Aorta (tissue), 5 donors: Measurements from ENCODE around the gene HS1BP3. TPM values are rescaled to one million over a fixed set of nuclear protein-coding genes. Genes with fewer than 3 reads are reported as not detected.

Experiments used
- ATAC-seq: fragments of 200-7000 bp; cut with Tn5 transposase; one replicate; pipeline ENCODE4 v1.9.1; 2022; ENCODE audit warnings: moderate library complexity; ENCODE audit not compliant: low FRiP score
- DNase-seq, 2 donors: peaks; one replicate each; pipeline ENCODE4 v3.0.0-alpha.2; 2020
- H3K27ac ChIP-seq, 2 donors: one replicate each; pipeline ENCODE4 v1.5.1; 2013; ENCODE audit warnings: low read length in 2 of 2, mild to moderate bottlenecking in 2 of 2, moderate library complexity in 2 of 2, control low read depth in 1 of 2, inconsistent platforms in 1 of 2, low read depth in 1 of 2
- H3K27me3 ChIP-seq, 2 donors: one replicate each; pipeline ENCODE4 v1.6.1; 2013; ENCODE audit warnings: control low read depth in 1 of 2, low read length in 1 of 2, mild to moderate bottlenecking in 1 of 2, moderate library complexity in 1 of 2; ENCODE audit not compliant: insufficient read depth in 2 of 2, control insufficient read depth in 1 of 2
- H3K36me3 ChIP-seq, 2 donors: one replicate each; pipeline ENCODE4 v1.6.1; 2013; ENCODE audit warnings: control low read depth in 1 of 2, low read length in 1 of 2, mild to moderate bottlenecking in 1 of 2; ENCODE audit not compliant: insufficient read depth in 2 of 2, control insufficient read depth in 1 of 2
- H3K4me1 ChIP-seq, 2 donors: one replicate each; pipeline ENCODE4 v1.6.1; 2013; ENCODE audit warnings: low read length in 2 of 2, control low read depth in 1 of 2, mild to moderate bottlenecking in 1 of 2, moderate library complexity in 1 of 2; ENCODE audit not compliant: insufficient read depth in 2 of 2, control insufficient read depth in 1 of 2
- H3K4me3 ChIP-seq, 2 donors: one replicate each; pipeline ENCODE4 v1.5.1; 2013; ENCODE audit warnings: low read length in 2 of 2, control low read depth in 1 of 2, mild to moderate bottlenecking in 1 of 2
- H3K9me3 ChIP-seq: one replicate; pipeline ENCODE4 v1.6.1; 2013; ENCODE audit warnings: mild to moderate bottlenecking, low read length; ENCODE audit not compliant: control insufficient read depth
- WGBS, 2 donors: extraction: QIAGEN DNeasy Blood & Tissue Kit; methylation state at CpG; one replicate each; pipeline ENCODE4 v1.1.7; 2013; 5-methylcytosine and 5-hydroxymethylcytosine counted together
- intact Hi-C, 2 donors: fragments of 100-400 bp; cut with DNase I; formaldehyde crosslinking; loops; one replicate each; pipeline versions ENCODE4 v1.14.2 to v1.15.0; 2022
- polyA plus RNA-seq, 2 donors: library from polyadenylated mRNA; stranded (reverse); fragments of 200-250 nt; gene quantifications; one replicate each; pipeline ENCODE4 v1.2.3, GENCODE V29; 2013
- total RNA-seq, 2 donors: library from RNA; stranded (reverse); fragmentation: NEBNext Ultra II Directional; extraction: Animal tissue kit (Norgen Biotek cat#: 25700); gene quantifications; one replicate each; pipeline ENCODE4 v1.2.1, GENCODE V29; 2021
- donor health status: healthy with polysubstance abuse.
- donor health status: Bipolar disorder and iron deficiency.
- donor health status: DM: no; HTN: no; CAD: no.
- donor health status: DM: no; HTN: no; CAD: no.
- donor health status: DM: yes; HTN: yes; CAD: no.

Gene HS1BP3
- total and polyA plus RNA-seq, 4 donors, result 27.5 to 42.3 (median 34.2) TPM

- no peak overlapping the region for H3K27ac ChIP-seq
- intact Hi-C loops, result loop anchor here (5.0 kb wide), 3 partner anchors 300 to 455 kb away; partner anchors contain the start of gene APOB (in 1 of the 2)
- DNase-seq (peak in 1 of 2 donors; percentile 29), ATAC-seq (no peak)
- H3K4me1 ChIP-seq, result no peaks in the 10 kb centered on the region
- H3K36me3 ChIP-seq, result no peaks in the 10 kb centered on the region
- no peak overlapping the region for H3K4me3 ChIP-seq
- WGBS, 2 donors, result 84 to 87% methylated on average over 5 of the region's 5 CpGs
- no peaks in the 10 kb centered on the region for H3K9me3 ChIP-seq
- no peaks in the 10 kb centered on the region for H3K27me3 ChIP-seq
Observed at GRCh38 chr2:20662308-20662937, 11.5 kb upstream of the HS1BP3 start.

GRCh38 chr2:20661421-20662307 is 10.8 kb upstream of the HS1BP3 start:
- Histone ChIP-seq H3K4me3 (no peak overlapping the region), H3K27me3 (no peaks in the 10 kb centered on the region), H3K36me3 (no peaks in the 10 kb centered on the region), H3K27ac (no peak overlapping the region), H3K9me3 (no peaks in the 10 kb centered on the region), H3K4me1 (no peaks in the 10 kb centered on the region)
- intact Hi-C loops, result loop anchor here (2.0 to 5.0 kb wide), 4 partner anchors 301 to 456 kb away; partner anchors contain the start of gene APOB (in 1 of the 2)
- DNase-seq (peak in 1 of 2 donors; percentile 67), ATAC-seq (peak; percentile 87)
- 31 to 32% methylated on average over 11 of the region's 11 CpGs for WGBS, 2 donors

- no peaks in the 10 kb centered on the region for H3K4me1 ChIP-seq
- H3K36me3 ChIP-seq, result no peaks in the 10 kb centered on the region
- no peak for DNase-seq
- no peak overlapping the region for H3K4me3 ChIP-seq
- WGBS, 2 donors, result 48% methylated on average over 8 of the region's 8 CpGs
- ATAC-seq, result no peak
- H3K9me3 ChIP-seq, result no peaks in the 10 kb centered on the region
- no peak overlapping the region for H3K27ac ChIP-seq
- intact Hi-C loops, result loop anchor here (2.0 to 5.0 kb wide), 4 partner anchors 302 to 457 kb away; partner anchors contain the start of gene APOB (in 1 of the 2)
- no peaks in the 10 kb centered on the region for H3K27me3 ChIP-seq
Observed at GRCh38 chr2:20660506-20661420, 9.9 kb upstream of the HS1BP3 start.

- ATAC-seq (no peak), DNase-seq (peak in 1 of 2 donors; percentile 52)
- 90 to 93% methylated on average over 4 of the region's 4 CpGs for WGBS, 2 donors
- no peaks in the 10 kb centered on the region for H3K36me3 ChIP-seq
- H3K27me3 ChIP-seq, result no peaks in the 10 kb centered on the region
- H3K27ac ChIP-seq, result no peak overlapping the region
- H3K9me3 ChIP-seq, result no peaks in the 10 kb centered on the region
- H3K4me1 ChIP-seq, result no peaks in the 10 kb centered on the region
- intact Hi-C loops, result no loop called here
- no peak overlapping the region for H3K4me3 ChIP-seq
Observed at GRCh38 chr2:20657522-20658235, 6.8 kb upstream of the HS1BP3 start.

- H3K4me1 ChIP-seq, result no peaks in the 10 kb centered on the region
- H3K36me3 ChIP-seq, result no peaks in the 10 kb centered on the region
- no peaks in the 10 kb centered on the region for H3K27me3 ChIP-seq
- no peaks in the 10 kb centered on the region for H3K9me3 ChIP-seq
- H3K4me3 ChIP-seq, result no peak overlapping the region
- H3K27ac ChIP-seq, result no peak overlapping the region
- ATAC-seq (no peak), DNase-seq (peak; percentile 7 to 25)
- 93% methylated on average over 7 of the region's 7 CpGs for WGBS, 2 donors
- intact Hi-C loops, result no loop called here
Observed at GRCh38 chr2:20656561-20656960, 5.7 kb upstream of the HS1BP3 start.

GRCh38 chr2:20654535-20654813 is 3.6 kb upstream of the HS1BP3 start:
- no peak overlapping the region for H3K27ac ChIP-seq
- no peaks in the 10 kb centered on the region for H3K4me1 ChIP-seq
- H3K36me3 ChIP-seq, result no peaks in the 10 kb centered on the region
- no peaks in the 10 kb centered on the region for H3K27me3 ChIP-seq
- DNase-seq, result no peak
- 97 to 98% methylated on average over 2 of the region's 2 CpGs for WGBS, 2 donors
- H3K9me3 ChIP-seq, result no peaks in the 10 kb centered on the region
- intact Hi-C loops, result no loop called here
- no peak for ATAC-seq
- H3K4me3 ChIP-seq, result no peak overlapping the region

GRCh38 chr2:20653695-20654534 is 3.0 kb upstream of the HS1BP3 start:
- 86 to 87% methylated on average over 7 of the region's 7 CpGs for WGBS, 2 donors
- intact Hi-C loops, result no loop called here
- ATAC-seq (no peak), DNase-seq (peak; percentile 24 to 61)
- H3K36me3 ChIP-seq, result no peaks in the 10 kb centered on the region
- H3K27ac ChIP-seq, result no peak overlapping the region
- no peaks in the 10 kb centered on the region for H3K4me1 ChIP-seq
- H3K27me3 ChIP-seq, result no peaks in the 10 kb centered on the region
- no peaks in the 10 kb centered on the region for H3K9me3 ChIP-seq
- no peak overlapping the region for H3K4me3 ChIP-seq
